GM13976 (cell line): ENCODE measurements around the gene SESN2.

Experiments used
- DNase-seq: peaks from one replicate; pipeline ENCODE4 v3.0.0; 2012; ENCODE audit warnings: low spot score
- in situ Hi-C: fragments of 300-500 bp; cut with MboI; formaldehyde crosslinking; loops from one replicate; pipeline ENCODE4 v1.12.0; 2022; ENCODE audit warnings: low sequenced_read_pairs, mixed read lengths, inconsistent platforms; ENCODE audit not compliant: unreplicated experiment
- TF ChIP-seq, protein P1 (sequence below): IDR thresholded peaks from 2 replicates; pipeline ENCODE4 v1.5.1; 2012; ENCODE audit warnings: borderline replicate concordance, mild to moderate bottlenecking; ENCODE audit not compliant: insufficient read depth; ENCODE audit errors: extremely low read depth, missing control alignments, control extremely low read depth

Gene SESN2

DNA sequence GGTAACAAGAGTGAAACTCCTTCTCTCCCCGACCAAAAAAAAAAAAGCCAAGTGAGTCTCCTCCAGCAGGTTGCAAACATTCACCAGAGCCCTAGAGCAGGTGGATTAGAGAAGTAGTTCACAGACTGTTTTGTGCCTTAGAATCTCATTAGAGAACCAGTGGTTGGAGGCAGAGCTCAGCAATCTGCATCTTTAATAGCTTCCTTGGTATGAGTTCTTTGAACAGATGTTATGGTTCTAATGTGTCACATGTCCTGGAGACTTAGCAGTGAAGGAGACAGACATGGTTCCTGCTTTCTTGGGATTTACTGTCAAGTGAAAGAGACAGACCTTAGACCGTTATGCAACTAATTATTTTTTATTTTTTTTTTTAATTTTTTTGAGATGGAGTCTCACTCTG is 26.8 kb downstream of the SESN2 start:
- in situ Hi-C loops: no loop called here
- TF ChIP-seq, protein P1, sequence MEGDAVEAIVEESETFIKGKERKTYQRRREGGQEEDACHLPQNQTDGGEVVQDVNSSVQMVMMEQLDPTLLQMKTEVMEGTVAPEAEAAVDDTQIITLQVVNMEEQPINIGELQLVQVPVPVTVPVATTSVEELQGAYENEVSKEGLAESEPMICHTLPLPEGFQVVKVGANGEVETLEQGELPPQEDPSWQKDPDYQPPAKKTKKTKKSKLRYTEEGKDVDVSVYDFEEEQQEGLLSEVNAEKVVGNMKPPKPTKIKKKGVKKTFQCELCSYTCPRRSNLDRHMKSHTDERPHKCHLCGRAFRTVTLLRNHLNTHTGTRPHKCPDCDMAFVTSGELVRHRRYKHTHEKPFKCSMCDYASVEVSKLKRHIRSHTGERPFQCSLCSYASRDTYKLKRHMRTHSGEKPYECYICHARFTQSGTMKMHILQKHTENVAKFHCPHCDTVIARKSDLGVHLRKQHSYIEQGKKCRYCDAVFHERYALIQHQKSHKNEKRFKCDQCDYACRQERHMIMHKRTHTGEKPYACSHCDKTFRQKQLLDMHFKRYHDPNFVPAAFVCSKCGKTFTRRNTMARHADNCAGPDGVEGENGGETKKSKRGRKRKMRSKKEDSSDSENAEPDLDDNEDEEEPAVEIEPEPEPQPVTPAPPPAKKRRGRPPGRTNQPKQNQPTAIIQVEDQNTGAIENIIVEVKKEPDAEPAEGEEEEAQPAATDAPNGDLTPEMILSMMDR: no peak
- DNase-seq: no peak

DNA sequence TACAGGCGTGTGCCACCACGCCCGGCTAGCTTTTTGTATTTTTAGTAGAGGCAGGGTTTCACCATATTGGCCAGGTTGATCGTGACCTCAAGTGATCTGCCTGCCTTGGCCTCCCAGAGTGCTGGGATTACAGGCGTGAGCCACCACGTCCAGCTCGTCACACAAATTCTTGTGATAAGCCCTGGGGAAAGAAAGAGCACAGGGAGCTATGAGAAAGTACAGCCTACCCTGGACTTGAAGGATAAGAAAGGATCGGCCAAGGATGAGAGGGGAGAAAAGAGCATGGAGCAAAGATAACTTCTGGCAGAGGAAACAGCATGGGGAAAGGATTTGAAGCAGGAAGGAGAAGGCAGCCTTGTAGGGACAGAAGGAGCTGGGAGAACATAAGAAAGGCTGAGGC is 29.2 kb downstream of the SESN2 start:
- in situ Hi-C loops: no loop called here
- TF ChIP-seq, protein P1: no peak
- no peak for DNase-seq

DNA sequence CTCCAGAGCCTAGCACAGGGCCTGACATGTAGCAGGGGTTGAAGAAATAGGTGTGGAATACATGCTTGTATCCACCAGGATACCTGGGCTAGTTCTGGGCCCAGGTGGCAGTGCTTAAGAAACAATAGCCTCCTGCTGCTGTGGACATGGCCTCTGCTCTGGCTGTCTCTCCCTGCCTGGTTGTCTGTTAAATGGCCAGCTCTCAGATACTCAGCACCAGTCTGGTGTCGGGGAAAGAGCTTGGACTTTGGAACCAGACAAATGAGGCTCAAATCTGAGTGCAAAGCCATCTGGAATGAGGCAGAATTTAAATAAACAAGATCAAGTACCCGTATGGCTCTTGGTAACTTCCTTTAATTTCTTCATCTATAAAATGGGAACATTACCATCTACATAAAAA is 31.5 kb downstream of the SESN2 start:
- DNase-seq: no peak
- TF ChIP-seq, protein P1: no peak
- in situ Hi-C loops: no loop called here

DNA sequence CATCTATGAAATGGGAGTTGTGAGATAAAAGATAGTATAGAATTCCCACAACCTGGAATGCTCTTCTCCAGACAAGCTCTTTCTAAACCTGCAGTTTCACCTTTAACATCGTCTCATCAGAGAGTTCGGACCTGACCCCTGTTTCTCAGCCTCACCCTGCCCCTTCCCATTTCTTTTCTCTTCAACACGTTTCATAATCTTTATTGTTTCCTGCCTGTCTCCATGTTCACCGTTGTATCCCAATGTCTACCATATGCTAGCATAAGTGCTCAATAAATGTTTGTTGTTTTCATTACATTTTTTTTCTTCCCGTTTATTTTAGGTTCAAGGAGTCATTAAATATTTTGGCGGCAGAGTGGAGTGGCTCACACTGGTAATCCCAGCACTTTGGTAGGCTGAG is 32.4 kb downstream of the SESN2 start:
- no peak for DNase-seq
- in situ Hi-C loops: no loop called here
- TF ChIP-seq, protein P1: no peak

DNA sequence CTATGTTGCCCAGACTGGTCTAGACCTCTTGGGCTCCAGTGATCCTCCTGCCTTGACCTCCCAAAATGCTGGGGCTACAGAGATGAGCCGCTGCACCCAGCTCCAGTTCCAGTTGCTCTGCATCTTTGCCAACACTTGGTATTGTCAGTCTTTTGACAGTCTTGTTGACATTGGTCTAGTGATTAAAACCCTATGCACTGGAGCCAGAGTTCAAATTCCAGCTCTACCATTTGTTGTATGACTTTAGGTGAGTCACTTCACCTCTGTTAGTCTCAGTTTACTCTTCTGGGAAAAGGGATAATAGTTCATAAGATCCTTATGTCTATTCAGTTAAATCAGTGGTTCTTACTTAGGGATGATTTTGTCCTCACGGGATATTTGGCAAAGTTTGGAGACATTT is 36.6 kb downstream of the SESN2 start:
- no peak for DNase-seq
- in situ Hi-C loops: no loop called here
- TF ChIP-seq, protein P1: no peak

DNA sequence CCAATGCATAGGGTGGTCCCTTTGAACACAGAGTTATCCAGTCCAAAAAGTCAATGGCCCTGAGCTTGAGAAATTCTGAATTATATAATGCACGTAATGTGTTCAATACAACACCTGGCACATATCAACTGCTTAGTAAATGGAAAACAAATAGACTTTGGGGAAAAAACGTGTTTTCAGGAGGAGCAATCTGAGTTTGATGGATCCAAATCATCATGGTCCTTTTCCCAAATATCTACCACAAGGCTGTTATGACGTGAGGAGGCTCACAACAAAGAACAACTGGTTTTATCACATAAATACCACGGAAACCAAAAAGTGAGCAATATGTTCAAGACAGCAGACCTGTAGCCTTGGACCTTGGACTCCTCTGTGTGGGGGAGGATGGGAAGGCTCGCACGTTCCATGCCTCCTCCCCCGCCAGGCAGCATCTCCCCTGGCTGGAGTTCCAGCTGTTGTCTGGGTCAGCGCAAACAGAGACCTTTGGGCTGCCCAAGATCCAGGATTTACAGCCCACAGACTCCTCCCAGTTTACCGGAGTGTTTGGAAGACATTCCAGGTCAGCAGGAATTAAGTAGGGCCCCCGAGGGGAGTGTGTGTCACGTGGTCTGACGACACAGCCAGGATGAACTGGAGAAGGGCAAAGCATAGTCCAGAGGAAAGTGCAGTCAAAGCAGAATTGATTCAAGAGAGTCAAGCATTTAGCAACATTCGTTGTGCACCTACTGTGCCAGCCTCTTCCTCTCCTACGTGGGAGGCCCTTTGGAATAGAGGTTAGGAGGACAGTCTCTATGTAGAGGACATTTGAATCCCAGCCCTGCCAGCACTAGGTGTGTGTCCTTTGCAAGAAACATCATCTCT is 37.3 kb downstream of the SESN2 start:
- TF ChIP-seq, protein P1: no peak
- peak; percentile 6 for DNase-seq
- in situ Hi-C loops: no loop called here
